Gastroesophageal sphincter (tissue), 4 donors: ENCODE measurements around the gene ZNF622. TPM values are rescaled to one million over a fixed set of nuclear protein-coding genes. Genes with fewer than 3 reads are reported as not detected.

ENCODE experiments used
- ATAC-seq: fragments of 150-250 bp; one replicate; pipeline ENCODE4 v1.9.1; 2016; ENCODE audit warnings: mild to moderate bottlenecking, moderate library complexity
- H3K27ac ChIP-seq, 4 donors: fragments of 200-600 bp; sonication (generic) in 3 of 4; 1 replicate in 3 of 4; 2 replicates in 1 of 4; pipeline ENCODE4 v1.5.1; 2016 to 2019
- H3K27me3 ChIP-seq: fragments of 200-600 bp; sonication (generic); one replicate; pipeline ENCODE4 v1.5.1; 2019
- H3K36me3 ChIP-seq, 2 donors: fragments of 200-600 bp; sonication (generic); one replicate each; pipeline ENCODE4 v1.5.1; 2019; ENCODE audit warnings: control low read depth in 1 of 2
- H3K4me1 ChIP-seq, 3 donors: fragments of 200-600 bp; sonication (generic); 1 replicate in 2 of 3; 2 replicates in 1 of 3; pipeline ENCODE4 v1.5.1; 2016 to 2019; ENCODE audit warnings: control low read depth in 2 of 3
- H3K4me3 ChIP-seq, 2 donors: fragments of 200-600 bp; sonication (generic); one replicate each; pipeline ENCODE4 v1.5.1; 2019; ENCODE audit warnings: mild to moderate bottlenecking in 1 of 2, moderate library complexity in 1 of 2
- H3K9me3 ChIP-seq, 3 donors: fragments of 200-600 bp; sonication (generic); one replicate each; pipeline ENCODE4 v1.5.1; 2017 to 2019; ENCODE audit warnings: control low read depth in 2 of 3
- CTCF ChIP-seq, 4 experiments: fragments of 200-600 bp in 2 of 4; fragments of 450-650 bp in 2 of 4; sonication (generic) in 1 of 4; IDR thresholded peaks; one replicate each; pipeline ENCODE4 v1.5.1; 2017 to 2019; ENCODE audit warnings: antibody characterized with exemption in 4 of 4, mild to moderate bottlenecking in 2 of 4, moderate library complexity in 2 of 4
- EP300 ChIP-seq: sonication (generic); formaldehyde crosslinking; IDR thresholded peaks from one replicate; pipeline ENCODE4 v1.6.1; 2017; ENCODE audit warnings: antibody characterized with exemption, mild to moderate bottlenecking
- POLR2A ChIP-seq, 2 donors: fragments of 450-650 bp; IDR thresholded peaks; one replicate each; pipeline ENCODE4 v1.6.1; 2017; ENCODE audit warnings: antibody characterized with exemption in 2 of 2, mild to moderate bottlenecking in 2 of 2, moderate library complexity in 1 of 2
- POLR2AphosphoS5 ChIP-seq: sonication (generic); formaldehyde crosslinking; IDR thresholded peaks from one replicate; pipeline ENCODE4 v1.6.1; 2017; ENCODE audit warnings: antibody characterized with exemption
- WGBS, 2 donors: methylation state at CpG; one replicate each; pipeline ENCODE4 v1.1.5; 2018; ENCODE audit warnings: low coverage in 1 of 2; 5-methylcytosine and 5-hydroxymethylcytosine counted together
- total RNA-seq, 4 donors: library from RNA; depleted of rRNA; stranded (reverse); fragments of >200 nt; gene quantifications; one replicate each; pipeline ENCODE4 v1.1.0, GENCODE V29; 2016

Gene ZNF622
- total RNA-seq, 4 donors from 2014 or later = 23.8 to 32.3 (median 29.7) TPM

DNA sequence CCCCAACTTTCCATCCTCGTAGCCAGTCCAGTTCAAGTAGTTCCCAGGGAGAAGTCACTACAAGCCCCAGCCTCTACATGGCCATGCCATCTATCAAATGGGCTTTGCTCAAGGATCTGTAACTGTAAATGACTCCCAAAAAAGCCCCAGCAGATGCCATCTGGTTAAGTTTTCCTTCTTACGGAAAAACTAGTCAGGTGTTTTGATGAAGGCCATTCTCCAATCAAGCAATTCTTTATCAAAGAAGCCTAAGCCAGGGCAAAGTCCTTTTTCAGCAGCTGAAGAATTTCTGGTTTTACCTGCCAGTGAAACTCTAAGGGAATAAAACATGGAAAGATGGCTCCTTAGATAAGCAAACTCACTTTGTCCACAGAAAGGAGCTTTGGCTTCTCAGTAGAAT lies 21.9 kb upstream of the ZNF622 start:
- Histone ChIP-seq H3K27ac (no peak overlapping the region), H3K27me3 (no peaks in the 10 kb centered on the region), H3K36me3 (no peaks in the 10 kb centered on the region), H3K9me3 (no peaks in the 10 kb centered on the region), H3K4me1 (peaks cover 0 to 20% (median 0%) of the 10 kb centered on the region in 3 donors), H3K4me3 (no peak overlapping the region)
- TF ChIP-seq EP300 (no peak), POLR2AphosphoS5 (no peak), CTCF (IDR thresholded peaks at IDR 0.05) (no peak), POLR2A (IDR thresholded peaks at IDR 0.05) (no peak)
- 88% methylated on average over 2 of the region's 2 CpGs; no CpG with 5 or more reads in 1 of the 2 donors for WGBS, 2 donors
- no peak for ATAC-seq

DNA sequence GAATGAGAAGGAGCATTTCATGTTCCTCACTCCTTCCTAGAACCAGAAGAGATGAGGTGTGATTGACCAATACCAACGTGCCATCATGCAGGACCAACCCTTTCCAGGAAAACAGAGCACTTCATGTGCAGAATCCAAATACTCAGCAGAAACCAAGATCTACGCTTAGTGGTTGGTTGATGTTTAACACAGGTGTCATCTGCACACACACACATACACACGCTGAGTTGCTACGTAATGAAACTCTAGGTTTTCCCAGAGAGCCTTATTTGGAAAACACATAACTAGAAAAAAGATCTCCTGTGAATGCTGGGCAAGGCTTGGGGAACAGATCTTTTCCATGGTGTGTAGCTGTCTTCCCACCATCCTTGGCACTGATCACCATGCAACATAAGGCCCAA lies 21.1 kb upstream of the ZNF622 start:
- no peak for TF ChIP-seq POLR2AphosphoS5
- no peak for TF ChIP-seq POLR2A (IDR thresholded peaks at IDR 0.05)
- no peak for TF ChIP-seq CTCF (IDR thresholded peaks at IDR 0.05)
- TF ChIP-seq EP300 = no peak
- 63 to 70% methylated on average over 4 of the region's 4 CpGs for WGBS, 2 donors
- H3K27me3 ChIP-seq = no peaks in the 10 kb centered on the region

GRCh38 chr5:16485656-16486055 lies 20.1 kb upstream of the ZNF622 start:
- Histone ChIP-seq H3K27ac (no peak overlapping the region), H3K4me1 (peaks cover 0 to 10% (median 0%) of the 10 kb centered on the region in 3 donors), H3K4me3 (no peak overlapping the region), H3K36me3 (no peaks in the 10 kb centered on the region), H3K27me3 (no peaks in the 10 kb centered on the region), H3K9me3 (no peaks in the 10 kb centered on the region)
- TF ChIP-seq POLR2AphosphoS5 (no peak), EP300 (no peak), POLR2A (IDR thresholded peaks at IDR 0.05) (no peak), CTCF (IDR thresholded peaks at IDR 0.05) (no peak)
- no peak for ATAC-seq

More for the DNA sequence above, 21.1 kb upstream of the ZNF622 start:
- ATAC-seq = no peak
- Histone ChIP-seq H3K27ac (no peak overlapping the region), H3K9me3 (no peaks in the 10 kb centered on the region), H3K4me3 (no peak overlapping the region), H3K36me3 (no peaks in the 10 kb centered on the region), H3K4me1 (peaks cover 0 to 12% (median 0%) of the 10 kb centered on the region in 3 donors)

- no peaks in the 10 kb centered on the region for H3K9me3 ChIP-seq
- H3K36me3 ChIP-seq = no peaks in the 10 kb centered on the region
- H3K27me3 ChIP-seq = no peaks in the 10 kb centered on the region
- H3K4me3 ChIP-seq = no peak overlapping the region
- no peak for ATAC-seq
- 75 to 83% methylated on average over 1 of the region's 1 CpG for WGBS, 2 donors
- no peaks in the 10 kb centered on the region for H3K4me1 ChIP-seq
- no peak overlapping the region for H3K27ac ChIP-seq
- TF ChIP-seq EP300 (no peak), POLR2AphosphoS5 (no peak), POLR2A (IDR thresholded peaks at IDR 0.05) (no peak), CTCF (IDR thresholded peaks at IDR 0.05) (no peak)
Measured at GRCh38 chr5:16484081-16484480, 18.5 kb upstream of the ZNF622 start.

DNA sequence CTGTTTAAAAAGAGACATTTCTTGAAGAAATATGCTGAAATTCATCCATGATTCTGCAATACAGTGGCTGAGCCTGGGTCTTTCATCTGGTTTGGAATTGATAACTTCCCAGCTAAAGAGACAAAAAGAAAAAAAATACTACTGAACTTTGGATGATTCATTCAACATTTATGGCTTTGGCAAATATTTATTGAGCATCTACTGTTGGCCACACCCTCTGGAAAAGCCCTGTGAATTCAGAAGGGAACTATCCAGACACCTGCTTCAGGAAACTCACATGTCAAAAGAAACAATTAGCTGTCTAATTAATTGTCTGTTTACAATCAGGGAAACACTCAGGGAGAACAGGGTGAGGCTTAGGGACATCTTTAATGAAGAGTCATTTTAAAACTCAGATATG lies 17.8 kb upstream of the ZNF622 start:
- Histone ChIP-seq H3K4me1 (no peaks in the 10 kb centered on the region), H3K27ac (no peak overlapping the region), H3K36me3 (no peaks in the 10 kb centered on the region), H3K27me3 (no peaks in the 10 kb centered on the region), H3K4me3 (no peak overlapping the region), H3K9me3 (no peaks in the 10 kb centered on the region)
- no peak for TF ChIP-seq CTCF (IDR thresholded peaks at IDR 0.05)
- TF ChIP-seq EP300 = no peak
- no peak for TF ChIP-seq POLR2AphosphoS5
- TF ChIP-seq POLR2A (IDR thresholded peaks at IDR 0.05) = no peak
- ATAC-seq = no peak
